Immature natural killer cell (primary cell): ENCODE measurements around the gene TBX4. TPM values are rescaled to one million over a fixed set of nuclear protein-coding genes. Genes with fewer than 3 reads are reported as not detected.
"Not testable (repeated sequence)": the region's sequence is repeated elsewhere in the genome, so short reads cannot be mapped to it uniquely, and the experiment has no call there.

Experiments used
- DNase-seq, 3 donors: peaks; one replicate each; pipeline ENCODE4 v3.0.0; 2022; ENCODE audit warnings: mixed read lengths in 1 of 3
- H3K27ac Mint-ChIP-seq, 6 donors: one replicate each; pipeline ENCODE4 v1.8.0; 2020; ENCODE audit warnings: mixed read lengths in 6 of 6, mild to moderate bottlenecking in 5 of 6, inconsistent platforms in 4 of 6, moderate library complexity in 3 of 6
- H3K27me3 Mint-ChIP-seq, 3 donors: one replicate each; pipeline ENCODE4 v1.8.0; 2020 to 2021; ENCODE audit warnings: low read depth in 3 of 3, mild to moderate bottlenecking in 3 of 3, mixed read lengths in 3 of 3, moderate library complexity in 3 of 3, inconsistent platforms in 1 of 3
- H3K36me3 Mint-ChIP-seq, 3 donors: one replicate each; pipeline ENCODE4 v1.8.0; 2020; ENCODE audit warnings: mixed read lengths in 3 of 3, inconsistent platforms in 2 of 3, mild to moderate bottlenecking in 2 of 3
- H3K4me1 Mint-ChIP-seq, 2 donors: one replicate each; pipeline ENCODE4 v1.8.0; 2020; ENCODE audit warnings: inconsistent platforms in 2 of 2, mild to moderate bottlenecking in 2 of 2, mixed read lengths in 2 of 2, moderate library complexity in 1 of 2
- H3K4me3 Mint-ChIP-seq, 5 donors: one replicate each; pipeline ENCODE4 v1.8.0; 2020; ENCODE audit warnings: mild to moderate bottlenecking in 5 of 5, mixed read lengths in 5 of 5, inconsistent platforms in 3 of 5, moderate library complexity in 3 of 5
- H3K9me3 Mint-ChIP-seq, 6 donors: one replicate each; pipeline ENCODE4 v1.8.0; 2020; ENCODE audit warnings: mild to moderate bottlenecking in 6 of 6, mixed read lengths in 6 of 6, inconsistent platforms in 4 of 6, moderate library complexity in 3 of 6
- polyA plus RNA-seq, 3 donors: library from polyadenylated mRNA; unstranded; fragments of 300-500 nt; fragmentation: Illumina TruSeq; gene quantifications; one replicate each; pipeline ENCODE4 v1.2.3, GENCODE V29; 2021

Gene TBX4
- polyA plus RNA-seq, 3 donors from 2014 or later: not detected

- H3K9me3 Mint-ChIP-seq: peaks cover 0 to 2% (median 0%) of the 10 kb centered on the region in 6 donors
- H3K27ac Mint-ChIP-seq: no peak overlapping the region
- H3K4me3 Mint-ChIP-seq: no peak overlapping the region
- no peak for DNase-seq
- peaks cover 0 to 2% (median 2%) of the 10 kb centered on the region in 3 donors for H3K27me3 Mint-ChIP-seq
- peaks cover 2 to 8% of the 10 kb centered on the region in 2 donors for H3K4me1 Mint-ChIP-seq
- H3K36me3 Mint-ChIP-seq: no peaks in the 10 kb centered on the region
These were observed 46.1 kb downstream of the TBX4 start for GRCh38 chr17:61498042-61498994.

- no peaks in the 10 kb centered on the region for H3K36me3 Mint-ChIP-seq
- H3K4me1 Mint-ChIP-seq: peaks cover 2 to 8% of the 10 kb centered on the region in 2 donors
- H3K4me3 Mint-ChIP-seq: no peak overlapping the region
- no peak overlapping the region for H3K27ac Mint-ChIP-seq
- no peak for DNase-seq
- peaks cover 0 to 2% (median 0%) of the 10 kb centered on the region in 6 donors for H3K9me3 Mint-ChIP-seq
- peaks cover 1 to 2% (median 2%) of the 10 kb centered on the region in 3 donors for H3K27me3 Mint-ChIP-seq
These were observed 47.4 kb downstream of the TBX4 start for GRCh38 chr17:61499632-61500031.

GRCh38 chr17:61500287-61500686 is 48.1 kb downstream of the TBX4 start:
- Mint-ChIP-seq H3K27ac (no peak overlapping the region), H3K4me1 (peaks cover 2 to 8% of the 10 kb centered on the region in 2 donors), H3K9me3 (peaks cover 0 to 3% (median 0%) of the 10 kb centered on the region in 6 donors), H3K27me3 (peaks cover 2 to 4% (median 2%) of the 10 kb centered on the region in 3 donors), H3K36me3 (no peaks in the 10 kb centered on the region), H3K4me3 (no peak overlapping the region)
- DNase-seq: no peak

GRCh38 chr17:61502292-61502691 is 50.1 kb downstream of the TBX4 start:
- no peak for DNase-seq
- Mint-ChIP-seq H3K27me3 (peaks cover 3 to 4% (median 3%) of the 10 kb centered on the region in 3 donors), H3K4me3 (no peak overlapping the region), H3K36me3 (no peaks in the 10 kb centered on the region), H3K27ac (no peak overlapping the region), H3K4me1 (no peaks in the 10 kb centered on the region), H3K9me3 (peaks cover 0 to 3% (median 0%) of the 10 kb centered on the region in 6 donors)

- DNase-seq: no peak
- Mint-ChIP-seq H3K4me1 (no peaks in the 10 kb centered on the region), H3K36me3 (no peaks in the 10 kb centered on the region), H3K4me3 (no peak overlapping the region), H3K9me3 (peaks cover 0 to 3% (median 0%) of the 10 kb centered on the region in 6 donors), H3K27me3 (peaks cover 3 to 4% (median 3%) of the 10 kb centered on the region in 3 donors), H3K27ac (no peak overlapping the region)
These were observed 51.7 kb downstream of the TBX4 start for GRCh38 chr17:61503961-61504360.

- H3K27ac Mint-ChIP-seq: no peak overlapping the region
- no peaks in the 10 kb centered on the region for H3K36me3 Mint-ChIP-seq
- no peaks in the 10 kb centered on the region for H3K4me1 Mint-ChIP-seq
- peaks cover 0 to 3% (median 0%) of the 10 kb centered on the region in 6 donors for H3K9me3 Mint-ChIP-seq
- no peak for DNase-seq
- no peak overlapping the region for H3K4me3 Mint-ChIP-seq
- peaks cover 3 to 4% (median 3%) of the 10 kb centered on the region in 3 donors for H3K27me3 Mint-ChIP-seq
These were observed 52.5 kb downstream of the TBX4 start for GRCh38 chr17:61504697-61505096.

- Mint-ChIP-seq H3K4me1 (no peaks in the 10 kb centered on the region), H3K27me3 (peaks cover 3 to 4% (median 3%) of the 10 kb centered on the region in 3 donors), H3K36me3 (no peaks in the 10 kb centered on the region), H3K4me3 (no peak overlapping the region), H3K27ac (no peak overlapping the region), H3K9me3 (peaks cover 0 to 2% (median 0%) of the 10 kb centered on the region in 6 donors)
- DNase-seq: no peak
These were observed 53.8 kb downstream of the TBX4 start for GRCh38 chr17:61505846-61506627.

GRCh38 chr17:61507383-61508066 is 55.3 kb downstream of the TBX4 start:
- no peak overlapping the region for H3K4me3 Mint-ChIP-seq
- no peak overlapping the region for H3K27ac Mint-ChIP-seq
- H3K9me3 Mint-ChIP-seq: peaks cover 0 to 2% (median 0%) of the 10 kb centered on the region in 6 donors
- H3K27me3 Mint-ChIP-seq: peaks cover 3 to 5% (median 3%) of the 10 kb centered on the region in 3 donors
- no peaks in the 10 kb centered on the region for H3K4me1 Mint-ChIP-seq
- H3K36me3 Mint-ChIP-seq: no peaks in the 10 kb centered on the region
- no peak for DNase-seq

GRCh38 chr17:61508912-61509311 is 56.7 kb downstream of the TBX4 start:
- H3K4me1 Mint-ChIP-seq: no peaks in the 10 kb centered on the region
- H3K27ac Mint-ChIP-seq: no peak overlapping the region
- H3K4me3 Mint-ChIP-seq: no peak overlapping the region
- H3K9me3 Mint-ChIP-seq: peaks cover 0 to 2% (median 0%) of the 10 kb centered on the region in 6 donors
- DNase-seq: no peak
- H3K36me3 Mint-ChIP-seq: no peaks in the 10 kb centered on the region
- H3K27me3 Mint-ChIP-seq: peaks cover 3 to 8% (median 5%) of the 10 kb centered on the region in 3 donors

- H3K27me3 Mint-ChIP-seq, H3K9me3 Mint-ChIP-seq, H3K36me3 Mint-ChIP-seq, DNase-seq, H3K27ac Mint-ChIP-seq, H3K4me1 Mint-ChIP-seq, H3K4me3 Mint-ChIP-seq: not testable (repeated sequence)
These were observed 57.2 kb downstream of the TBX4 start for GRCh38 chr17:61509454-61509853.

- Mint-ChIP-seq H3K9me3 (no peaks in the 10 kb centered on the region), H3K4me1 (no peaks in the 10 kb centered on the region), H3K27me3 (peaks cover 3 to 6% (median 5%) of the 10 kb centered on the region in 3 donors), H3K36me3 (no peaks in the 10 kb centered on the region), H3K27ac (no peak overlapping the region), H3K4me3 (no peak overlapping the region)
- DNase-seq: no peak
These were observed 58.0 kb downstream of the TBX4 start for GRCh38 chr17:61510237-61510636.

- Mint-ChIP-seq H3K4me1 (no peaks in the 10 kb centered on the region), H3K4me3 (no peak overlapping the region), H3K9me3 (no peaks in the 10 kb centered on the region), H3K36me3 (no peaks in the 10 kb centered on the region), H3K27me3 (peaks cover 1 to 6% (median 5%) of the 10 kb centered on the region in 3 donors), H3K27ac (no peak overlapping the region)
- DNase-seq: no peak
These were observed 58.8 kb downstream of the TBX4 start for GRCh38 chr17:61510991-61511390.

GRCh38 chr17:61511480-61512182 is 59.4 kb downstream of the TBX4 start:
- no peak for DNase-seq
- no peaks in the 10 kb centered on the region for H3K36me3 Mint-ChIP-seq
- no peaks in the 10 kb centered on the region for H3K9me3 Mint-ChIP-seq
- no peak overlapping the region for H3K27ac Mint-ChIP-seq
- no peak overlapping the region for H3K4me3 Mint-ChIP-seq
- H3K4me1 Mint-ChIP-seq: no peaks in the 10 kb centered on the region
- H3K27me3 Mint-ChIP-seq: peaks cover 1 to 6% (median 3%) of the 10 kb centered on the region in 3 donors
